Dermis microvascular lymphatic vessel endothelial cell (primary cell): Measurements from ENCODE around the gene CDADC1. TPM values are rescaled to one million over a fixed set of nuclear protein-coding genes. Genes with fewer than 3 reads are reported as not detected.
A peak's percentile ranks its signal among the peaks of the same experiment; 100 is the strongest.
"Not testable (repeated sequence)": the region's sequence is repeated elsewhere in the genome, so short reads cannot be mapped to it uniquely, and the experiment has no call there.

Experiments used
- DNase-seq, 2 donors: peaks; one replicate each; pipeline versions ENCODE4 v3.0.0 to v3.0.0-alpha.2; 2010; ENCODE audit warnings: low read depth in 2 of 2
- total RNA-seq: library from RNA; depleted of rRNA; stranded (reverse); fragments of >200 nt; gene quantifications from 2 replicates; pipeline ENCODE4 v1.2.1, GENCODE V29; 2014

The CDADC1 gene
- total RNA-seq, 1 donor from 2014 or later: 1.7 TPM

DNA sequence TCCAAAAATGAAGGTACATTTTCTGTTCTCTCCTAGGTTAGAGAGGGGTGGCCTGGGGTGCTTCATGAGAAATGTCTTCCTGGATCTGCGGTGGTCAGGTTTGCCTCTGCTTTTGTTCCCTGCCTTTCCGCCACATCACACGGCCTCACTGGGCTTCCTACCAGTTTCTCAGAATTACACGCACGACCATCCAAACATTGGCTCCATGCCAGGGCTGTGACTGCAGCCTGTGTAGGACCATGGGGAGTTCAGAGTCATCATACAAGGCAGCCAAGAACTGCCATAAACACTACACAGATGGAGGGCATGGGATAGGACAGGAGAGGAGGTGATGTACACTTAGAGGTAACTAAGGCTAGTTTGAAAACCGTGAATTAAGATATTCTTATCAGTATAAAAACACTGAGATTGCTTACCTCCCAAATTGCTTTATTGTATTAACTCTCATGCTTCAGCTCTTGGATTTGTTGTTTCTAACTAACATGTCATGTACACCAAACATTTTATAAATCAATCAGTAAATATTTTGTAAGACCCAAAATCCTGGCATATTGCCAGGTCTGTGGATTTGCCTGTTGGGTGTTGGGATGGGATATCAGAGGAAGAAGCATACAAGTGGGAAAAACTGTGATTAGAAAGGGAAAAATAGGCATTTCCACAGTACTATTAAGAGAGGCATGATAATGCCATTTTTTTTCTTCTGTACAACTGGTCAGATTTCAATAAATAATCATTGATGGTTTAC is 45.2 kb downstream of the CDADC1 start:
- peak; percentile 67 to 89 for DNase-seq

DNA sequence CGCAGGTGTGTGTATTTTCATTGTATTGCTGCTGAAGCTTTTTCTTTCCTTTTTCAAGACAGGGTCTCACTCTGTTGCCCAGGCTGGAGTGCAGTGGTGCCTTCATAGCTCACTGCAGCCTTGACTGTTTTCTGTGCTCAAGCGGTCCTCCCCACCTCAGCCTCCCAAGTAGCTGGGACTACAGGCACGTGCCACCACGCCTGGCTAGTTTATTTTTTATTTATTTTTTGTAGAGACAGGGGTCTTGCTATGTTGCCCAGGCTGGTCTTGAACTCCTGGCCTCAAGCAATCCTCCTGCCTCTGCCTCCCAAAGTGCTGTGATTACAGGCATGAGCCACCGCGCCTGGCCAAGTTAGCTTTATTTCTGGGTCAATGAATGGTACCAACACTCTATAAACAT is 47.0 kb downstream of the CDADC1 start:
- not testable (repeated sequence) for DNase-seq

DNA sequence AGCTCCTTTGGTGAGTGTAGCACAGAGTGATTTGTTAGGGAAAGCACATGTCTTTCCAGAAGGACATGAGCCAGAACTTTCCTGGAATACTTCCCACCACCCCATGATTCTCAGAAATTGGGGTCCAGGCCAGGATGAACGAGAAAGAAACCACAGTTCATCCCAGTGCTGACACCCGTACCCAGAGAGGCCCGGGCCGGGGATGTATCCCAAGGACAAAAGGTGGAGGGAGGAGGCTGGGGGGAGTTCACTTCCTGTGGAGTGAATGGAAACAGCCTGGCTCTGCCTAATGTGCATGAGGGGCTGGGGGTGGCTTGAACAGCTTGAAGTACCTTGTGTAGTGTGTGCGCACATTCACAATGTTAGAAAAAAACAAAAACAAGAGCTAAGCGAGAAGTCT is 47.5 kb downstream of the CDADC1 start:
- no peak for DNase-seq

DNA sequence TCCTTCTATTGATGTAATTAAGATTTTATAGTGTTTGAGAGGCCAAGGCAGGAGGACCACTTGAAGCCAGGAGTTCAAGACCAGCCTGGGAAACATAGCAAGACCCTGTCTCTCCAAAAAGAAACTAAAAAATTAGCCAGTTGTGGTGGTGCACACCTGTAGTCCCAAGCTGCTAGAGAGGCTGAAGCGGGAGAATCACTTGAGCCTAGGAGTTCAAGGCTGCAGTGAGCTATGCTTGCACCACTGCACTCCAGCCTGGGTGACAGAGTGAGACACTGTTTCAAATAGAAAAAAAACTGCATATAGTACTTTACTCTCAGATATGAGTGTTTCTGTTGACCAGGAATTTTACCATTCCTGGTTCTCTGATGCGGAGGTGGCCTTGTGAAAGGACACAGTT is 48.9 kb downstream of the CDADC1 start:
- DNase-seq: no peak

DNA sequence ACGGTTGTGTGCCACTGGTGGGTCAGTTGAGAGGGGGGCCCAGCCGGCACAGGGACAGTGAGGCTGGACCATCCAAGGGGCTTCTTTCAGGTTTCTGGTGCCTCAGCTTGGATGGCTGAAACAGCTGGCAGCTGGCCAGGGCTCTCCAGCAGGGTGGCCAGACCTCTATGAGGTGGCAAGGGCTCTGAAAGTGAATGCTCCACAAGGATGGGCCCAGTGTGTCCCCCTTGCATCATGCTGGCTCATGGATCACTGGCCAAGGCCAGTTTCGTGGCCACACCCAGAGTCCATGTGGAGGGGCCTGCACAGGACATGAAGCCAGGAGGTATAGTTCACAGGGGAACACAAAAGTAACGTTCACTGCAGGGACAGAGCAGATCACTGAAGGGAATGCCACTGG is 49.6 kb downstream of the CDADC1 start:
- DNase-seq: no peak

DNA sequence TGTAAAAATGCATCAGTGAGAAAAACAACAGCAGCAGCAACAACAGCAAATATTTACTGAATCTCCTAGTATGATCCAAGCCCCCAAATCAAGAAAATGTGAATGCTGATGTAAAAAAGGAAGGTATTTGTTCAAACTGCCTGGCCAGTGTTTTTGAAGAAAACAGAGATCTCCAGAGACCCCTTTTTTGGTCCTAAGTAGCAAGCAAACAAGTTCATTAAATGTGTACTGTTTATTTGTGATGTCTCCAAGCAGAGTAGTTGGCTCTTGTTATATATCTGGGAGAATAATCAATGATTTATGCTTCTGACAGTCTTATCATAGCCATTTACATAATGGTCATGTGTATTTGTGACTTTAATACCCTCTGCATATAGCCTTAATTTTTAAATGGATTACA is 50.7 kb downstream of the CDADC1 start:
- DNase-seq: no peak

DNA sequence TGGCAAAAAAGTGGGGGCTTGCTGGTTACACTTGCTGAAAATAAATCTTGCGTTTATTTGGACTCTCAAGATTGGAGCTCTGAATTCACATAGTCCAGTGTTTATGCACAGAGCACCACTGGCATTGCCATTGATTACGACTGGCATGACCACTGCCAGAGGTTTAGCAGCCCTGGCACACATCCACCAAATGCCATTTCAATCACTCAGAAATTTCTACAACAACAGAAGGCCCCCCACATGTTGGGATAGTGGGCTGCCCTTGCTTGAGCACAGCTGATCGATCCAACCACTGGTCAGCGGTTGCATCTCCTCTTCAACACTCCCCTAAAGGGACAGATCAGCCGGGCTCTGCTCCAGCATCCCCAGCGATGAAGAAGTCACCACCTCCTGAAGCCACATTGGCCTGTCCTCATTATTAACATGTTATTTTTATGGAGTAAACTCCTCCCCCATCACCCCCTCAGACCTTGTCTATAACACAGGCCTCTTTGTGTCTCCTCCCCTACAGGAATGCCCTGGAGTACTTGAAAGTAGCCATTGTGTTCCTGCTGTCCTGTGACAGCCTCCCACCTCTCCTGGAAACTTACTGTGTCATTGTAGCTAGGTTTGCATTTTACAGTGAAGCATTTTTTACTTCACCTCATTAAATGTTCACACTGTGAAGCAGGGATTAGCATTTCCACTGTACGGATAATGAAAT is 51.3 kb downstream of the CDADC1 start:
- no peak for DNase-seq

DNA sequence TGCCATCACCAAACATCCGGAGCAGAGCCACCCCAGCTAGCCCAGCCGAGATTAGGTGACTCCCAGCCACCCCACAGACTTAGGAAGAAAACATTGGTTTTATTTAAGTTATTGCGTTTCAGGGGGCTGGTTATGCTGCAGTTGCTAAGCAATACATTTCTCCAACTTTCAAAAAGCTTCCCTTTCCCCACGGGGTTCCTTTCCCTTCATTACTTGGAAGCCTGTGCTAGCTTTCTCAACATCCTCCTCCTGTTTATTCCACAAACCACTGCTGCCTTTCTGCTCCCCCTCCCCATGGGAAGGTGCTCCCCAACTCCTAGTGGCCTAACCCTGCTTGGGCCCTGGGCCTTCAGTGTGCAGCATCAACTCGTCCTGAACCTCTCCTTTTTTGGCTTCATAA is 52.6 kb downstream of the CDADC1 start:
- no peak for DNase-seq

DNA sequence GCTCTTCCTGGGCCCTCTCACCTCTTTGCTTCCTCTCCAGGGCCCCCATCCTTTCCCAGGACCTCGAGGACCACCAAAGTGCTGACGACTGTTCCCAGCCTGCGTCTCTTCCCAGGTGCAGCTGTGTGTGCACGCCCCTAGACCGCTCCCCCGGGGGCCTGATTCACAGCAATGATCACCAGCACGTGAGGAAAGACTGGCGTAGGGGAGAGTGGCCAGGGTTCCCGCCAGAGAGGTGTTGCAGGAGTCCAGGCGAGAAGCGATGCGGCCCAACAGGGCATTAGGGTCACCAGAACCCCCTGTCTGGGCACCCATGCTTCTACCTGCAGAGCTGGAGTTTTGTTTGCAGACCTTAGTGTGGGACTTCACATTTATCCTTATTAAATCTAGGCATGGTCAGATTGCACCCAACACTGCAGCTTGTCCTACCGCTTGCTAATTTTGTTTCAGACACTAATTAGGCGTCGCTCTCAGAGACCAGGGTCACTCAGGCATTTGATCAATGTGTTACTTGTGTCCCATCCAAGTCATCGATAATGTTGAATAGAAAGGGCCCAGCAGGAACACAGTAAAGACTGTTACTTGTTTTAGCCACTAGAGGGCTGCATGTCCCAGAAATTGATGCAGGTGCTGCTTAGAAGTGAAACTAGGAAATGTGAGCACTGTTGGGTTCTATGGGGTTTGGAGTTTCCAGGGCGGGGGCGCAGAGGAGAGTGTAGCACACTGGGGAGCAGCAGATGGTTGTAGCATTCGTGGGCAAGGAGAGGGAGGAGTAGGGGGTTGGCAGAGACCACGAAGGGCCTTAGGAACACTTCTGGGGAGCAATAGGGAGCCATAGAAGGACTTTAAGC is 53.2 kb downstream of the CDADC1 start:
- DNase-seq: peak; percentile 57 to 70

DNA sequence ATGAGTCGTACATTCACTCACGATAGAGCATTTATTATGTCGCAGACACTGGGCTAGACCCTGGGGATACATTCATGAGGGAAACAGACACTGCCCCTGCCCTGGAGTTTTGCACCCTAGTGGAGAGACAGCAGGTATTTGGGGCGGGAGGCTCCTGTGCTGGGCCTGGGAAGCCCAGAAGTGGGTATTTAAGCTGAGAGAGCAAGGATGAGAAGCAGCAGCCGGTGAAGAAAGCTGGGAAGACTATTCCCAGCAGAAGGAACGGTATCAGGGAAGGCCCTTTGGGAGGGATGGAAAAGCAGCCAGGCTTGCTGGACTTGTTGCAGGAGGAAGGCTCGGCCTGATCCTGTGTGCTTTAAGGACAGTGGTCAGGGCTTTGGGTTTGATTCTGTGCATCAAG is 54.5 kb downstream of the CDADC1 start:
- no peak for DNase-seq

DNA sequence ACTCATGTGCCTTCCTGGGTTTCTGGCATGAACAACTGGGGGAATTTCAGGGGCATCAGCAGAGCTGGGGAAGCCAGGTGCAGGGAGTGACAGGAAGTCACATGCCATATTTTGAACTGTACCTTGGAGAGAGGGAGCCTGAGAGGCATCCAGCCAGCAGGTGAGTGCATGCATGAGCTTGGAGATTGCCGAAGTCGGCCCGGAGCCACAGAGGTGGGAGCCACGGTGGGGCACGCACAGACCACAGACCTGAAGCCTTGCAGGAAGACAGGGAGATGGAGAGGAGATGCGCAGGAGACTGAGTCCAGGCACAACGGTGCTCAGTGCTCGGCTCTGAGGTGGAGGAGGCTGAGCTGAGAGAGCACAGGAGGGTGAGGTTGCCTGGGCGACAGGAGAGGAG is 55.1 kb downstream of the CDADC1 start:
- DNase-seq: no peak

DNA sequence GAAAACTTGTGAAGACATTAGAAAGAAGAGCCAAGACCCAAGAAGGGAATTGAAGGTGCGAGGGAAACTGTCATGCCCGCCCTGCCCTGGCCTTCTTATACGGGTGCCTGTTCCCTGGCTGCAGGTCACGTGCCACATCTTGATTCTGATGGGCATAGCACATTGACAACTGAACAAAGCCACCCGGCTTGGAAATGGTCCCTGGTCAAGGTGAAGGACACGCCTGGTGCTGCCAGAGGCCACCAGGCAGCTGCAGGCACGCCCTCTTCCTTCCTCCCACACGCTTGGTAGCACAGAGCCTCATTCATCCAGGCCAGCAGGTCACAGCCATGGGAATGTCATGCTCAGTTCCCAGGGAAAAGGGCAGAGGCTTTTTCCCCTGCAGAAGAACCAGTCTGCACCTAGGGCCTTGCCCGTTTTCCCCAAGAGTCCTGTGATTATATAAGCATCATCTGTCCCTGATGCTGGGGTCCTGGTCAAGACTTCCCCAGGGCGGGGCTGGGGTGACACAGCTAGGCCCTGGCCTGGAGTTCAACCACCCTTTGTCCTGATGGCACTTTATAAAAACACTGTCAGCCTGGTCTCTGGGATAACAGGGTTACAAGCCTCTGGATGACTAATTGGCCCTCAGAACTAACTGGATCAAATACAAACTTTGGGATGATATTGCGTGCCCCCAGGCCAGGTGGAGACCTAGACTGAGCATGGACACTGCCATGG is 56.0 kb downstream of the CDADC1 start:
- DNase-seq: peak; percentile 44 to 65

DNA sequence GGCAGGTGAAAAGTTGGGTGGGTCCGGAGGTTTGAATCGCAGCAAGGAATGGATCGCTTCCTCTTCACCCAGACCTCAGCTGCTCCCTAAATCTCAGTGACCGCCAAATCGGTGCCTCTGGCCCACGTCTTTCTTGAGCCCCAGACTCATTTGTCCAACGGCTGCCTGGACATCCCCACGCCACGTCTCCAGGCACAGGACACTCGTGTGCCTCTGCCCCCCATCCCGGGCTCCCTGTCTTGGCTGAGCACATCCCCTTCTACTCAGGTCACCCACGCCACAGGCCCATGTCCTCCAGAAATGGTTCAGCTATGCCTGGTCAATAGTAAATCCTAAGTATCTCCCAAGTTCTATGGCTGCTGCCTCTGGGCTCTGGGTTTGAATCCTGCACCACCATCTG is 56.6 kb downstream of the CDADC1 start:
- no peak for DNase-seq

DNA sequence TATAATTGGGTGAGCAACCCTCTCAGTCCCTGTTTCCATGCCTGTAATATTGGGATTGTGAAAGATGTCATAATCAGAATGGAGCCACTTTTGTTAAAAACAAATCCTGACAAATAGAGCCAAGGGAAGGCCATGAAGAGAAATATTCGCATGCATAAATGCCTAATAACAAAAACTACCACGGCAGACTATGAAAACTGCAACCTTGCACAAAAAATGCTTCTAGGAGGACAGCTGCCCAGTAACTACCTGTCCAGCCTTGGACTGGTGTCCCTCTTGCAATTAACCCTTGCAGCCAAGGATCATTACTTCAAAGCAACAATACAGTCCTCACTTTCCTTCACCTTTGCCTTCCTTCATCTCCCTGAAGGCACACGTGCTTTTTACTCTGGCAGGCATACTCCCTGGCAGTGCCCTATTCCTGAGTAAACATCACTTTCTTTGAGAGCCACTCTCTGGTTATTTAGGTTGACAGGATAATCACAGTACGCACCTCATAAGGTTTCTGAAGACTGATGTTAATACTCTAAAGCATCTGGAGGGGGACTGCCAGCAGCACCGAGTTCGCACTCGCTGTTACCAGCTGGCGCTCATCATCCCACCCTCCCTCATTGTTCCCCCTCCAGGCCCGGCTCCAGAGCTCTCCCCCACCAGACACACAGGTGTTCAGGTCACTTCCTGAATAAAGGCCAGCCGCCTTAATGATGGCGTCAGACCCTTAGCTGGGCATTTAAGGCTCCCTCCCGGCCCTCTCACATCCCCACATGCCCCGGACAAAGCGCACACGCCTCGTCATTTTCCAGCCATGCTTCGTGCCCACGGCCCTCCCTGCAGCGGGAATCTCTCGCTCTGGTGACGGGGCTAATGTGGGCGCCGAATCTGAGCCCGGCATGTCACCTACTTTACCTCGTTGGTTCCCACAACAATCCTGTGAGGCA is 57.3 kb downstream of the CDADC1 start:
- no peak for DNase-seq

DNA sequence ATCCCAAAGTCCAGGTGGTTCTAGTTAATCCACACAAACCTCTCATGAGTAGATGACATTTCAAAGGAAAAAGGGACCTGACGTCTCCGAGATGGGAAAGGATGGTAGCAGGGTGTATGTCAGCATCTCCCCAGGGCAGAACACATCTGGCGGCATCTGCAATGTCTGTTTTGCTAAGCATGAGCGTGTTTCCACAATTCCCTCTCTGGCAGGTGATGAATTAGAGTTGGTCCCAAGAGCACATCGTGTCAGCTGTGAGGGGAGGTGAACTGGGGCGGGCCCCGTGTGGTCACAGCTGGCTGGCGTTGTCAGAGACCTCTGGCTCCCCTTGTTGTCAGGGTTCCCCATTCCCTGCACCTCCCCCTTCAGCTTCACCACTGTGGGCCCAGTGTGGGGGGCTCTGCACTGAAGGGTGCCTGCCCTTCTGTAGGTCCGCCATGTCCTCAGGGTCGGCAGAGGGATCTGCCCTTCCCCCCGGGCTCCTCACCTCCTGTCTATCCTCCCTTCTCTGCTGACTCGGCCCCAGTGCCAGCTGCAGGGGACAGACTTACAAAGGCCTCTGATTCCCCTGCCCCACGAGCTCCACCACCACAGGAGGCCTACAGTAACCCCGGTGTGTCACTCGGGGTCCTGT is 58.2 kb downstream of the CDADC1 start:
- no peak for DNase-seq

DNA sequence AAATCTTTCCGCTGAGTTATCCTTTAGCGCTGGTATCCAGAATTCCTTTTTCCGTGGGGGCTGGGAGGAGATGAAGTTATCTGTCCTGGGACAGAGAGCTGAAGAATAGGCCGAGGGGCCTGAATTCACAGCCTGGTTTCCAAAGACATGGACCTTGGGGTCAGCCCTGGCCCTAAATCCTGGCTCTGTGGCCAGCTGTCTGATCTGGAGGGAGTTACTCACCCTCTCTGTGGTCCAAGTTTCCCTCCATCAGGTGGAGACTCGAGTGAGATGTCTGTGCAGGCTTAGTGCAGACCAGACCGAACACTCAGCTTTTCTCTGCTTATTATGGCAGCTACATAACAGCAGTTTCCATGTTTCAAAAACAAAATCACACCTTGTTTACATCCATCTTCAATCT is 59.6 kb downstream of the CDADC1 start:
- DNase-seq: no peak

DNA sequence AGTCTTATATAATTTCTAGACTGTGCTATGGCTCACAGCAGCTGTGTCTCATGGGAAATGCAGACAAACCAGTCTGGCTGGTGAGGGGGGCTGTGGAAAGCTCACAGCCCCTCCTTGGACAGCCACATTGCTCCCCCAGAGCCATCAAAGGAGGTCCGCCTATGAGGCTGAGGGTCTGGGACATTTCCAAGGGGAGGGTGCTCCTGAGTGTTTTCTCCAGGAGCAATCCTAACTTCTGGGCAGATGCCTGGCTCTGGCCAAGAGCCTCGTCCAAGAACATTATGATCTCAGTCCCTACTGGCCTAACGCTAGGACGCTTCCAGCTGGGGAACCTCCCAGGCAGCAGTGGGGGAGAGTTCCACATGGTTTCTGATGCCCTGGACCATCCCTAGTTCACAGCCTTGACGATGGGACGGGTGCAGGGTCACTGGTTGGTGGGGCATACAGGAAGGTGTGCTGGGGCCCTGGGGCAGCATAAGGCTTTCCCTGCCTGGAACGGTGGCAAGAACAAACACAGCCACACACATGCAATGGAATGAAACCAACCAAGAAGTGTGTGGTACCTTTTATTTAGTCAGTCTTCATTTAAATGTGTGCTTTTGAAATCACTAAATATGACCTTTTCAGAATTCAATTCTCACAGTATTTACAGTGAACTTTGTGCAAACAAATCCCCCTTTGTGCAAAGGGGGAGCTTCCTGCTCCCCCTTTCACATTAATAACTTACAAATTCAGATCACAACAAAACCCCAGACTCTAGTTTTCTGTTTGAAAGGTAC is 60.6 kb downstream of the CDADC1 start:
- DNase-seq: no peak

DNA sequence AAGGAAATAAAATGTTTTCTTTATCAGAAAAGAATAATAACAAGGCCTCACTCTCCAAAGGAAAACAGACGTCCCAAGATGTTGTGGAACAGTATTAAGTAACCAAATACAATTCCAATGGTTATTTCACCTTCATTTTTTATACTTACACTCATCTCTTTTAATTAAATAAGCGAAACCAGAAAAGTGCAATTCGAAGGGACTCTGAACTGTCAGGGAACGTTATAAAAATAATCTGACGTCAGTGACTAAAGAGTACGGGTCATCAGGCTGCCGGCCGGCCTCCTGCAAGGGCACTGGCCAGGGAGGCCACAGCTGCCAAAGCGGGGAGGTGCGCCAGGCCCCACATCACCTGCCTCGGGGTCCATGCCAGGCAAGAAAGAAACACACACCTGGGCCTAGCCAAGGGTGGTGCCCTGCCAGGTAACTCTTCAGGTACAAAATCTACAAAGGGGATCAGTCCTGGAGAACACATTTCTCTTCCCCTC is 61.2 kb downstream of the CDADC1 start:
- peak in 1 of 2 donors; percentile 44 for DNase-seq

DNA sequence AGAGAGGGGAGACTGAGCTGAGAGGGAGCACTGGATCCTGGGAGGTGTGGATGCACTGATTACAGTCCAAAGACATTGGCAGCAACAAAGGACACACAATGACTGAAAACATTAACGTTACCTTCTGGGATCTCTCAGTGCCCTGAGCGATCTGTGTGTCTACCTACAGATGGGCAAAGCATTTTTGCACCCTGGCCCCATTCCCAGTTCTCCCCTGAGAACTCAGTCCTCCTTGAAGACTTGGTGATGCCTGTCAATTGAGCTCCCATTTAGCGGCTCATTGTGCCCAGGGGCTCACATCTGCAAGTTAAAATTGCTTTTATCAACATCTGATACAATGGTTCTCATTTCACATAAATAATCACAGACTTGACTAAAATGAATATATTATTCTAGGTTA is 62.5 kb downstream of the CDADC1 start:
- DNase-seq: no peak
